ENCODE measurements around the gene OR10A6. TPM values are rescaled to one million over a fixed set of nuclear protein-coding genes. Genes with fewer than 3 reads are reported as not detected.

The OR10A6 gene
- polyA plus RNA-seq, 1 donor (not counting 4 experiments of a cell fraction or from before 2014, with no cell fraction given) = 0.26 TPM

- Histone ChIP-seq H2AFZ (ENCODE audit: control insufficient read depth, low read length) (no peak overlapping the region), H3K36me3 (ENCODE audit: control insufficient read depth in 2 of 2, extremely low read depth in 1 of 2, insufficient read depth in 2 of 2, low read length in 2 of 2) (no peaks in the 10 kb centered on the region), H3K4me1 (ENCODE audit: control insufficient read depth, extremely low read depth, insufficient read depth, low read length) (peaks cover 30% of the 10 kb centered on the region), H3K9me3 (ENCODE audit: control insufficient read depth, low read depth, low read length) (no peaks in the 10 kb centered on the region), H3K4me3 (ENCODE audit: control insufficient read depth in 2 of 3, extremely low read depth in 1 of 3, insufficient read depth in 2 of 3, low read depth in 1 of 3, low read length in 3 of 3) (no peak overlapping the region), H3K79me2 (ENCODE audit: control insufficient read depth, insufficient read depth, low read length) (no peaks in the 10 kb centered on the region), H3K27ac (ENCODE audit: control insufficient read depth, insufficient read depth, low read length) (no peak overlapping the region), H4K20me1 (ENCODE audit: control insufficient read depth, extremely low read depth, insufficient read depth, low read length) (no peaks in the 10 kb centered on the region), H3K9me1 (ENCODE audit: control insufficient read depth, extremely low read depth, insufficient read depth, low read length) (no peaks in the 10 kb centered on the region), H3K27me3 (ENCODE audit: control insufficient read depth, extremely low read depth, insufficient read depth, low read length) (no peaks in the 10 kb centered on the region), H3K9ac (ENCODE audit: control insufficient read depth, extremely low read depth, insufficient read depth, low read length) (no peak overlapping the region), H3K4me2 (ENCODE audit: control insufficient read depth, extremely low read depth, insufficient read depth, low read depth, low read length) (no peak overlapping the region)
- DNase-seq (ENCODE audit: low read depth, low spot score) (no peak), FAIRE-seq (no peak)
- TF ChIP-seq EZH2 (IDR thresholded peaks at IDR 0.05; ENCODE audit: low read length) = no peak
- dilution Hi-C loops (cut with MboI; ENCODE audit: extremely low pct_ligation_motif_present, low sequenced_read_pairs) = no loop called here
These were observed 40.8 kb upstream of the OR10A6 start for GRCh38 chr11:7971846-7972245.

- Histone ChIP-seq H3K79me2 (ENCODE audit: control insufficient read depth, insufficient read depth, low read length) (no peaks in the 10 kb centered on the region), H3K4me1 (ENCODE audit: control insufficient read depth, extremely low read depth, insufficient read depth, low read length) (peaks cover 40% of the 10 kb centered on the region), H3K9ac (ENCODE audit: control insufficient read depth, extremely low read depth, insufficient read depth, low read length) (no peak overlapping the region), H3K27ac (ENCODE audit: control insufficient read depth, insufficient read depth, low read length) (no peak overlapping the region), H2AFZ (ENCODE audit: control insufficient read depth, low read length) (no peak overlapping the region), H3K9me3 (ENCODE audit: control insufficient read depth, low read depth, low read length) (no peaks in the 10 kb centered on the region), H3K4me2 (ENCODE audit: control insufficient read depth, extremely low read depth, insufficient read depth, low read depth, low read length) (no peak overlapping the region), H3K9me1 (ENCODE audit: control insufficient read depth, extremely low read depth, insufficient read depth, low read length) (no peaks in the 10 kb centered on the region), H3K36me3 (ENCODE audit: control insufficient read depth in 2 of 2, extremely low read depth in 1 of 2, insufficient read depth in 2 of 2, low read length in 2 of 2) (no peaks in the 10 kb centered on the region), H4K20me1 (ENCODE audit: control insufficient read depth, extremely low read depth, insufficient read depth, low read length) (no peaks in the 10 kb centered on the region), H3K27me3 (ENCODE audit: control insufficient read depth, extremely low read depth, insufficient read depth, low read length) (no peaks in the 10 kb centered on the region), H3K4me3 (ENCODE audit: control insufficient read depth in 2 of 3, extremely low read depth in 1 of 3, insufficient read depth in 2 of 3, low read depth in 1 of 3, low read length in 3 of 3) (no peak overlapping the region)
- dilution Hi-C loops (cut with MboI; ENCODE audit: extremely low pct_ligation_motif_present, low sequenced_read_pairs) = no loop called here
- FAIRE-seq = no peak
- TF ChIP-seq CTCF (optimal IDR thresholded peaks at IDR 0.05 in 1 of 3, IDR thresholded peaks at IDR 0.05 in 1 of 3, conservative IDR thresholded peaks at IDR 0.05 in 1 of 3; ENCODE audit: extremely low read depth in 1 of 3, insufficient read depth in 2 of 3, low read length in 3 of 3) (no peak), EZH2 (IDR thresholded peaks at IDR 0.05; ENCODE audit: low read length) (no peak)
- DNase-seq (ENCODE audit: low read depth, low spot score) = no peak
These were observed 38.9 kb upstream of the OR10A6 start for GRCh38 chr11:7969756-7970646.
